HepG2 (cell line): ENCODE measurements around the gene PCBP4. TPM values are rescaled to one million over a fixed set of nuclear protein-coding genes. Genes with fewer than 3 reads are reported as not detected.
A peak's percentile ranks its signal among the peaks of the same experiment; 100 is the strongest.

Experiments
- ATF2 ChIP-seq: sonication (generic); formaldehyde crosslinking; IDR thresholded peaks from 2 replicates; pipeline ENCODE4 v1.4.0; 2020; ENCODE audit warnings: missing genetic modification reagents
- CHD4 ChIP-seq: fragments of 200-600 bp; sonication (generic); IDR thresholded peaks from 2 replicates; pipeline ENCODE4 v1.7.0; 2017; ENCODE audit warnings: mild to moderate bottlenecking, low read length, borderline replicate concordance
- ELF4 ChIP-seq: sonication (generic); formaldehyde crosslinking; IDR thresholded peaks from 2 replicates; pipeline ENCODE4 v1.5.0; 2020; ENCODE audit warnings: missing genetic modification reagents, mild to moderate bottlenecking, moderate library complexity, borderline replicate concordance
- JDP2 ChIP-seq: sonication (generic); formaldehyde crosslinking; IDR thresholded peaks from 2 replicates; pipeline ENCODE4 v1.8.1; 2022; ENCODE audit warnings: missing genetic modification reagents, borderline replicate concordance
- NKX3-1 ChIP-seq: sonication (generic); formaldehyde crosslinking; IDR thresholded peaks from 2 replicates; pipeline ENCODE4 v1.5.0; 2020; ENCODE audit warnings: missing genetic modification reagents
- POGZ ChIP-seq: sonication (generic); formaldehyde crosslinking; IDR thresholded peaks from 2 replicates; pipeline ENCODE4 v1.4.0; 2020; ENCODE audit warnings: mild to moderate bottlenecking, missing genetic modification reagents
- POLR2G ChIP-seq: fragments of 200-400 bp; formaldehyde crosslinking; IDR thresholded peaks from 2 replicates; pipeline ENCODE4 v1.6.1; 2018; ENCODE audit warnings: mild to moderate bottlenecking, low read depth, low read length, moderate library complexity
- SKI ChIP-seq: fragments of 450-650 bp; IDR thresholded peaks from one replicate; pipeline ENCODE4 v1.6.1; 2018; ENCODE audit warnings: mild to moderate bottlenecking; ENCODE audit not compliant: partially characterized antibody
- TAF15 ChIP-seq: fragments of 200-400 bp; formaldehyde crosslinking; IDR thresholded peaks from one replicate; pipeline ENCODE4 v1.6.1; 2018; ENCODE audit warnings: mild to moderate bottlenecking, low read depth, low read length; ENCODE audit not compliant: poor library complexity, severe bottlenecking
- TOE1 ChIP-seq: sonication (generic); formaldehyde crosslinking; IDR thresholded peaks from 2 replicates; pipeline ENCODE4 v1.4.0; 2020; ENCODE audit warnings: mild to moderate bottlenecking, missing genetic modification reagents
- ZNF136 ChIP-seq: sonication (generic); formaldehyde crosslinking; IDR thresholded peaks from 2 replicates; pipeline ENCODE4 v1.8.1; 2022; ENCODE audit warnings: low read depth, mild to moderate bottlenecking, moderate library complexity, missing genetic modification reagents
- ZNF260 ChIP-seq: sonication (generic); formaldehyde crosslinking; IDR thresholded peaks from 2 replicates; pipeline ENCODE4 v1.4.0; 2020; ENCODE audit warnings: missing genetic modification reagents, low read depth, mild to moderate bottlenecking, borderline replicate concordance
- ZNF484 ChIP-seq: sonication (generic); formaldehyde crosslinking; IDR thresholded peaks from 2 replicates; pipeline ENCODE4 v1.5.1; 2020; ENCODE audit warnings: mild to moderate bottlenecking, low read depth, missing genetic modification reagents, borderline replicate concordance
- ZNF501 ChIP-seq: sonication (generic); formaldehyde crosslinking; IDR thresholded peaks from 2 replicates; pipeline ENCODE4 v1.5.1; 2020; ENCODE audit warnings: mild to moderate bottlenecking, moderate library complexity, missing genetic modification reagents
- ZNF670 ChIP-seq: sonication (generic); formaldehyde crosslinking; IDR thresholded peaks from 2 replicates; pipeline ENCODE4 v1.8.0; 2022; ENCODE audit warnings: mild to moderate bottlenecking, missing genetic modification reagents, borderline replicate concordance
- ZNF678 ChIP-seq: sonication (generic); formaldehyde crosslinking; IDR thresholded peaks from 2 replicates; pipeline ENCODE4 v1.4.0; 2020; ENCODE audit warnings: mild to moderate bottlenecking, missing genetic modification reagents
- polyA plus RNA-seq, 8 experiments: library from polyadenylated mRNA; depleted of rRNA in 3 of 8; stranded (reverse) in 7 of 8; unstranded in 1 of 8; fragments of >200 nt; fragmentation: Illumina TruSeq in 4 of 8; extraction: Trizol in 4 of 8; gene quantifications; 2 replicates each; pipeline versions ENCODE4 v1.2.1 to v1.2.3, GENCODE V29; 2011 to 2016; ENCODE audit warnings: low read depth in 4 of 8, missing spikeins in 1 of 8, mixed read lengths in 1 of 8; ENCODE audit not compliant: insufficient read depth in 1 of 8
- total RNA-seq, 5 experiments: library from RNA; depleted of rRNA; stranded (reverse); fragments of >200 nt; fragmentation: Illumina TruSeq; extraction: Trizol; gene quantifications; 2 replicates each; pipeline ENCODE4 v1.2.3, GENCODE V29; 2016; ENCODE audit warnings: low read depth in 1 of 5
- TF ChIP-seq, protein P1 (sequence below): sonication (generic); formaldehyde crosslinking; IDR thresholded peaks from 2 replicates; pipeline ENCODE4 v1.4.0; 2020; ENCODE audit warnings: missing genetic modification reagents, mild to moderate bottlenecking, borderline replicate concordance
- TF ChIP-seq, protein P2 (sequence below): sonication (generic); formaldehyde crosslinking; IDR thresholded peaks from 2 replicates; pipeline ENCODE4 v1.5.1; 2020; ENCODE audit warnings: missing genetic modification reagents, mild to moderate bottlenecking, borderline replicate concordance
- TF ChIP-seq, protein P3 (sequence below): sonication (generic); formaldehyde crosslinking; IDR thresholded peaks from 2 replicates; pipeline ENCODE4 v1.8.0; 2022; ENCODE audit warnings: low read depth, missing genetic modification reagents

Gene PCBP4
- total and polyA plus RNA-seq, 2 of the 13 experiments (the other 11 are each of a cell fraction or from before 2014, with no cell fraction given): 36.8 to 51.3 TPM

DNA sequence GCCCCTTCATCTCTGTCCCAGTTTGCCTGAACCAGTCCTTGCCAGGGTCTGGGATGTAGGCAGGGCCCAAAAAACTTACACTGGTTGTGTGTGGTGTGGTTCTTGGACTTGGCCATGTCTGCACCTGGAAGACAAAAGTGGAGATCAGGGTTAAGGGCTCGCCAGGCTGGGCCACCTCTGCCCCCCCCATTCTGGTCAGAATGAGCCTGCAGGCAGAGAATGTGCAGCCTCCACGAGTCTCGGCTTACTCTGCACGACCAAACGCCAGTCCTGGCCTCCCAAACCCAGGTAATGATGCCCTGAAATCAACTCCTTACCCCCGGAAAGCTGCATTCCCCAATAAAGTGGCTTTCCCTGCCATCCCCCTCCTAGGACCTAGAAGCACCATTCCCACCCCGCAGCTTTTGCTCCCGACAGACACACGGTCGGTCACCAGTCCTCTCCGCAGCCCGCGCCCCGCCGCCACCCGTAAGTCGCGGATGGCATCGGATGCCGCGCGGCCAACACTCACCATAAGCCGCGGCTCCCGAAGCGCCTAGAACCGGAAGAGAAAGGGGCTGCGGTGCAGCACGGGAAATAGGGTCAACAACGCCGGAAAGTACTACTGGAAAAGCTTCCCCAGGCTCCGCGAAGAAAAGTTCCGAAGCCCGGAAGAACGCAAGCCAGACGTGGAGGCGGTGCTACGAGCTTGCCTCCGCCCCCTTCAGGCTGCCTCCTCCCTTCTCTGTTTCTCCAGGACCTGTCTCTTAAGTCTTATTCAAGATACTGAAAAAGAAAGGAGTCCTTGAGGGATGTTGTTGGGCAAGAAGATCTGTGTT is 28.3 kb upstream of the PCBP4 start, which contains the start of gene RPL29 (continued):
- TF ChIP-seq, protein P1, sequence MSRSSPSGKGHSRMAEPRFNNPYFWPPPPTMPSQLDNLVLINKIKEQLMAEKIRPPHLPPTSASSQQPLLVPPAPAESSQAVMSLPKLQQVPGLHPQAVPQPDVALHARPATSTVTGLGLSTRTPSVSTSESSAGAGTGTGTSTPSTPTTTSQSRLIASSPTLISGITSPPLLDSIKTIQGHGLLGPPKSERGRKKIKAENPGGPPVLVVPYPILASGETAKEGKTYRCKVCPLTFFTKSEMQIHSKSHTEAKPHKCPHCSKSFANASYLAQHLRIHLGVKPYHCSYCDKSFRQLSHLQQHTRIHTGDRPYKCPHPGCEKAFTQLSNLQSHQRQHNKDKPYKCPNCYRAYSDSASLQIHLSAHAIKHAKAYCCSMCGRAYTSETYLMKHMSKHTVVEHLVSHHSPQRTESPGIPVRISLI (CRISPR knock-in tag): peak; percentile 70; the same call in 1 of the 2 replicates
- no peak for TF ChIP-seq TAF15
- TF ChIP-seq ZNF484 (CRISPR knock-in tag): no peak
- peak; percentile 81 for TF ChIP-seq TOE1 (CRISPR knock-in tag)
- no peak for TF ChIP-seq ZNF260
- TF ChIP-seq ZNF136 (CRISPR knock-in tag): 0 out of 2 replicates have a peak, but pooled peaks have one; percentile 58
- peak; percentile 29; the same call in 1 of the 2 replicates for TF ChIP-seq CHD4
- TF ChIP-seq SKI: peak; percentile 35
- no peak for TF ChIP-seq ZNF678 (CRISPR knock-in tag)
- TF ChIP-seq, protein P2, sequence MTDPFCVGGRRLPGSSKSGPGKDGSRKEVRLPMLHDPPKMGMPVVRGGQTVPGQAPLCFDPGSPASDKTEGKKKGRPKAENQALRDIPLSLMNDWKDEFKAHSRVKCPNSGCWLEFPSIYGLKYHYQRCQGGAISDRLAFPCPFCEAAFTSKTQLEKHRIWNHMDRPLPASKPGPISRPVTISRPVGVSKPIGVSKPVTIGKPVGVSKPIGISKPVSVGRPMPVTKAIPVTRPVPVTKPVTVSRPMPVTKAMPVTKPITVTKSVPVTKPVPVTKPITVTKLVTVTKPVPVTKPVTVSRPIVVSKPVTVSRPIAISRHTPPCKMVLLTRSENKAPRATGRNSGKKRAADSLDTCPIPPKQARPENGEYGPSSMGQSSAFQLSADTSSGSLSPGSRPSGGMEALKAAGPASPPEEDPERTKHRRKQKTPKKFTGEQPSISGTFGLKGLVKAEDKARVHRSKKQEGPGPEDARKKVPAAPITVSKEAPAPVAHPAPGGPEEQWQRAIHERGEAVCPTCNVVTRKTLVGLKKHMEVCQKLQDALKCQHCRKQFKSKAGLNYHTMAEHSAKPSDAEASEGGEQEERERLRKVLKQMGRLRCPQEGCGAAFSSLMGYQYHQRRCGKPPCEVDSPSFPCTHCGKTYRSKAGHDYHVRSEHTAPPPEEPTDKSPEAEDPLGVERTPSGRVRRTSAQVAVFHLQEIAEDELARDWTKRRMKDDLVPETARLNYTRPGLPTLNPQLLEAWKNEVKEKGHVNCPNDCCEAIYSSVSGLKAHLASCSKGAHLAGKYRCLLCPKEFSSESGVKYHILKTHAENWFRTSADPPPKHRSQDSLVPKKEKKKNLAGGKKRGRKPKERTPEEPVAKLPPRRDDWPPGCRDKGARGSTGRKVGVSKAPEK: peak; percentile 28; the same call in 1 of the 2 replicates
- TF ChIP-seq ATF2 (CRISPR knock-in tag): peak; percentile 68; the same call in 1 of the 2 replicates
- TF ChIP-seq ELF4 (CRISPR knock-in tag): peak; percentile 78; the same call in 1 of the 2 replicates
- peak; percentile 99 for TF ChIP-seq POLR2G
- TF ChIP-seq ZNF670 (CRISPR knock-in tag): no peak; the same call in 1 of the 2 replicates
- peak; percentile 90 for TF ChIP-seq ZNF501
- TF ChIP-seq NKX3-1 (CRISPR knock-in tag): peak; percentile 88
- TF ChIP-seq, protein P3, sequence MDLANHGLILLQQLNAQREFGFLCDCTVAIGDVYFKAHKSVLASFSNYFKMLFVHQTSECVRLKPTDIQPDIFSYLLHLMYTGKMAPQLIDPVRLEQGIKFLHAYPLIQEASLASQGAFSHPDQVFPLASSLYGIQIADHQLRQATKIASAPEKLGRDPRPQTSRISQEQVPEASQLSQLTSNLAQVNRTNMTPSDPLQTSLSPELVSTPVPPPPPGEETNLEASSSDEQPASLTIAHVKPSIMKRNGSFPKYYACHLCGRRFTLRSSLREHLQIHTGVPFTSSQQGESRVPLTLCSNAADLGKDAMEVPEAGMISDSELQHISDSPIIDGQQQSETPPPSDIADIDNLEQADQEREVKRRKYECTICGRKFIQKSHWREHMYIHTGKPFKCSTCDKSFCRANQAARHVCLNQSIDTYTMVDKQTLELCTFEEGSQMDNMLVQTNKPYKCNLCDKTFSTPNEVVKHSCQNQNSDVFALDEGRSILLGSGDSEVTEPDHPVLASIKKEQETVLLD (CRISPR knock-in tag): peak; percentile 83
- no peak for TF ChIP-seq JDP2 (CRISPR knock-in tag)
- TF ChIP-seq POGZ (CRISPR knock-in tag): peak; percentile 85
